ENCODE data around the gene FANK1.
"Not testable (repeated sequence)": the region's sequence is repeated elsewhere in the genome, so short reads cannot be mapped to it uniquely, and the experiment has no call there.

FANK1 gene

GRCh38 chr10:126036515-126036914, 140.2 kb downstream of the FANK1 start:
- no peak for DNase-seq

GRCh38 chr10:126037946-126038345, 141.6 kb downstream of the FANK1 start:
- DNase-seq: no peak

GRCh38 chr10:126041117-126041516, 144.8 kb downstream of the FANK1 start:
- DNase-seq: no peak

- peak; percentile 34 for DNase-seq
Measured at GRCh38 chr10:126041804-126042231, 145.5 kb downstream of the FANK1 start.

- DNase-seq: no peak
Measured at GRCh38 chr10:126042354-126042753, 146.0 kb downstream of the FANK1 start.

- DNase-seq: no peak
Measured at GRCh38 chr10:126042906-126043305, 146.5 kb downstream of the FANK1 start.

- no peak for DNase-seq
Measured at GRCh38 chr10:126043389-126043788, 147.0 kb downstream of the FANK1 start.

- DNase-seq: no peak
Measured at GRCh38 chr10:126045861-126046260, 149.5 kb downstream of the FANK1 start.

GRCh38 chr10:126046831-126047230, 150.5 kb downstream of the FANK1 start:
- DNase-seq: no peak

GRCh38 chr10:126047749-126048148, 151.4 kb downstream of the FANK1 start:
- DNase-seq: not testable (repeated sequence)

GRCh38 chr10:126049759-126050700, 153.7 kb downstream of the FANK1 start:
- no peak for DNase-seq

- DNase-seq: no peak
Measured at GRCh38 chr10:126052171-126052570, 155.8 kb downstream of the FANK1 start.

GRCh38 chr10:126054191-126054590, 157.8 kb downstream of the FANK1 start:
- DNase-seq: no peak

- DNase-seq: no peak
Measured at GRCh38 chr10:126057494-126057893, 161.1 kb downstream of the FANK1 start.

- DNase-seq: no peak
Measured at GRCh38 chr10:126058104-126058503, 161.7 kb downstream of the FANK1 start.

- no peak for DNase-seq
Measured at GRCh38 chr10:126058507-126058906, 162.1 kb downstream of the FANK1 start.
